ENCODE results near the gene ERBB2. TPM values are rescaled to one million over a fixed set of nuclear protein-coding genes. Genes with fewer than 3 reads are reported as not detected.

ERBB2 gene
- total RNA-seq, 4 donors from 2014 or later = 8.5 to 13.2 (median 12.3) TPM

- no peak for TF ChIP-seq CTCF (IDR thresholded peaks at IDR 0.05; ENCODE audit: low read depth)
Observed at GRCh38 chr17:39772987-39773934, 73.4 kb downstream of the ERBB2 start.

GRCh38 chr17:39774047-39774446 lies 74.2 kb downstream of the ERBB2 start:
- no peak for TF ChIP-seq CTCF (IDR thresholded peaks at IDR 0.05; ENCODE audit: low read depth)

GRCh38 chr17:39775031-39775430 lies 75.2 kb downstream of the ERBB2 start:
- TF ChIP-seq CTCF (IDR thresholded peaks at IDR 0.05; ENCODE audit: low read depth) = no peak

- TF ChIP-seq CTCF (IDR thresholded peaks at IDR 0.05; ENCODE audit: low read depth) = no peak
Observed at GRCh38 chr17:39776252-39776651, 76.4 kb downstream of the ERBB2 start.

- no peak for TF ChIP-seq CTCF (IDR thresholded peaks at IDR 0.05; ENCODE audit: low read depth)
Observed at GRCh38 chr17:39777534-39778365, 77.9 kb downstream of the ERBB2 start.

Small RNAs within 50 kb of the gene (small RNA-seq; reads per million reads assigned to genes)
- not detected for gene MIR4728

Other genes with a start within 250 kb of the ERBB2 start
- gene MED1, start 248.8 kb upstream of the ERBB2 start, total RNA-seq = 10 to 100 TPM; 18.8 to 35.9 (median 20.7) TPM
- 10 to 100 TPM; 36.0 to 54.1 (median 48.5) TPM for gene CDK12, start 238.6 kb upstream of the ERBB2 start, total RNA-seq
- not detected for gene NEUROD2, start 92.1 kb upstream of the ERBB2 start, total RNA-seq
- gene PPP1R1B, start 73.1 kb upstream of the ERBB2 start, total RNA-seq = 100 to 1,000 TPM in 1 of 4 donors, 10 to 100 TPM in 3; 16.3 to 100 (median 41.4) TPM
- gene STARD3, start 62.9 kb upstream of the ERBB2 start, total RNA-seq = 10 to 100 TPM; 39.2 to 63.9 (median 43.5) TPM
- 1 to 10 TPM in 1 of 4 donors, under 1 TPM in 2, not detected in 1; 0.33 to 6.8 (median 0.66) TPM for gene TCAP, start 34.7 kb upstream of the ERBB2 start, total RNA-seq
- gene PNMT, start 31.6 kb upstream of the ERBB2 start, total RNA-seq = 1 to 10 TPM; 2.0 to 7.3 (median 4.2) TPM
- 10 to 100 TPM in 1 of 4 donors, 1 to 10 TPM in 3; 7.6 to 12.8 (median 8.0) TPM for gene PGAP3, start 12.0 kb upstream of the ERBB2 start, total RNA-seq
- gene MIEN1, start 30.5 kb downstream of the ERBB2 start, total RNA-seq = 10 to 100 TPM; 32.4 to 52.7 (median 46.4) TPM
- gene GRB7, start 37.9 kb downstream of the ERBB2 start, total RNA-seq = under 1 TPM in 1 of 4 donors, not detected in 3; 0.44 TPM
- 1 to 10 TPM in 3 of 4 donors, under 1 TPM in 1; 0.98 to 1.9 (median 1.4) TPM for gene IKZF3, start 164.2 kb downstream of the ERBB2 start, total RNA-seq
- gene ZPBP2, start 168.1 kb downstream of the ERBB2 start, total RNA-seq = not detected
- 10 to 100 TPM; 15.2 to 80.4 (median 24.3) TPM for gene GSDMB, start 218.6 kb downstream of the ERBB2 start, total RNA-seq
- gene ORMDL3, start 227.5 kb downstream of the ERBB2 start, total RNA-seq = 100 to 1,000 TPM; 145 to 419 (median 200) TPM
- not detected for gene LRRC3C, start 227.7 kb downstream of the ERBB2 start, total RNA-seq